Neural cell (in vitro differentiated cells): ENCODE results near the gene OSTC. TPM values are rescaled to one million over a fixed set of nuclear protein-coding genes. Genes with fewer than 3 reads are reported as not detected.

ENCODE experiments used
- H2AFZ ChIP-seq: fragments of 200-600, 300-800 bp; sonication (generic), shearing (Covaris generic); 2 replicates; pipeline ENCODE4 v1.6.0; 2014; ENCODE audit warnings: low read depth, mild to moderate bottlenecking, antibody characterized with exemption, low read length, moderate library complexity
- H3F3A ChIP-seq: fragments of 200-600 bp; shearing (Covaris generic); 2 replicates; pipeline ENCODE4 v1.6.1; 2016; ENCODE audit warnings: mild to moderate bottlenecking, moderate library complexity, mixed read lengths, antibody characterized with exemption, low read length; ENCODE audit not compliant: insufficient read depth, poor library complexity, severe bottlenecking
- H3K27ac ChIP-seq: fragments of 200-600, 300-800 bp; sonication (generic), shearing (Covaris generic); 2 replicates; pipeline ENCODE4 v1.5.1; 2014; ENCODE audit warnings: mild to moderate bottlenecking, low read length, moderate library complexity
- H3K27me3 ChIP-seq: fragments of 300-800, 200-600 bp; sonication (generic), shearing (Covaris generic); 2 replicates; pipeline ENCODE4 v1.6.0; 2014; ENCODE audit warnings: mild to moderate bottlenecking, low read depth, low read length, moderate library complexity; ENCODE audit not compliant: insufficient read depth
- H3K36me3 ChIP-seq: fragments of 300-800, 200-600 bp; sonication (generic), shearing (Covaris generic); 2 replicates; pipeline ENCODE4 v1.5.1; 2014; ENCODE audit warnings: mild to moderate bottlenecking, antibody characterized with exemption, low read length, moderate library complexity; ENCODE audit not compliant: insufficient read depth
- H3K4me2 ChIP-seq: fragments of 300-800, 200-600 bp; sonication (generic), shearing (Covaris generic); 2 replicates; pipeline ENCODE4 v1.6.0; 2014; ENCODE audit warnings: mild to moderate bottlenecking, low read length
- H3K4me3 ChIP-seq: fragments of 300-800, 200-600 bp; sonication (generic), shearing (Covaris generic); 2 replicates; pipeline ENCODE4 v1.5.1; 2014; ENCODE audit warnings: mild to moderate bottlenecking, low read length, moderate library complexity
- H3K79me2 ChIP-seq: fragments of 200-600 bp; shearing (Covaris generic); replicated peaks from 2 replicates; pipeline ENCODE4 v1.6.0; 2014; ENCODE audit warnings: mild to moderate bottlenecking, low read length, moderate library complexity; ENCODE audit not compliant: insufficient read depth
- H3K9ac ChIP-seq: fragments of 300-800, 200-600 bp; sonication (generic), shearing (Covaris generic); 2 replicates; pipeline ENCODE4 v1.6.1; 2016; ENCODE audit warnings: mild to moderate bottlenecking, low read length, mixed read lengths
- H3K9me2 ChIP-seq: fragments of 200-600 bp; shearing (Covaris generic); 2 replicates; pipeline ENCODE4 v1.6.1; 2016; ENCODE audit warnings: mild to moderate bottlenecking, low read length, mixed read lengths; ENCODE audit not compliant: insufficient read depth
- H3K9me3 ChIP-seq: fragments of 200-600, 300-800 bp; sonication (generic), shearing (Covaris generic); 2 replicates; pipeline ENCODE4 v1.6.1; 2016; ENCODE audit warnings: mild to moderate bottlenecking, mixed run types, low read length, moderate library complexity, mixed read lengths
- H4K20me1 ChIP-seq: fragments of 200-600 bp; shearing (Covaris generic); 2 replicates; pipeline ENCODE4 v1.6.1; 2016; ENCODE audit warnings: mild to moderate bottlenecking, mixed run types; ENCODE audit not compliant: insufficient read depth
- CTCF ChIP-seq: fragments of 450-650 bp; IDR thresholded peaks from 2 replicates; pipeline ENCODE4 v1.5.1; 2014; ENCODE audit warnings: antibody characterized with exemption, mild to moderate bottlenecking, moderate library complexity; ENCODE audit not compliant: poor library complexity, severe bottlenecking
- EP300 ChIP-seq: fragments of 450-650 bp; conservative IDR thresholded peaks from 2 replicates; pipeline ENCODE4 v1.6.1; 2014; ENCODE audit warnings: antibody characterized with exemption, mild to moderate bottlenecking, moderate library complexity; ENCODE audit not compliant: poor library complexity, severe bottlenecking
- EZH2 ChIP-seq: fragments of 200-600, 300-800 bp; shearing (Covaris generic), sonication (generic); IDR thresholded peaks from 2 replicates; pipeline ENCODE4 v1.6.1; 2014; ENCODE audit warnings: antibody characterized with exemption, low read length, borderline replicate concordance, mild to moderate bottlenecking; ENCODE audit not compliant: insufficient read depth, poor library complexity, severe bottlenecking
- MXI1 ChIP-seq: fragments of 450-650 bp; conservative IDR thresholded peaks from 2 replicates; pipeline ENCODE4 v1.6.1; 2014; ENCODE audit warnings: antibody characterized with exemption, mild to moderate bottlenecking; ENCODE audit not compliant: poor library complexity, severe bottlenecking
- POLR2AphosphoS5 ChIP-seq: IDR thresholded peaks from 2 replicates; pipeline ENCODE4 v1.6.1; 2012
- RAD21 ChIP-seq: fragments of 450-650 bp; conservative IDR thresholded peaks from 2 replicates; pipeline ENCODE4 v1.6.1; 2014; ENCODE audit warnings: antibody characterized with exemption, mild to moderate bottlenecking, moderate library complexity
- SMC3 ChIP-seq: fragments of 450-650 bp; conservative IDR thresholded peaks from 2 replicates; pipeline ENCODE4 v1.6.1; 2014; ENCODE audit warnings: antibody characterized with exemption, mild to moderate bottlenecking, moderate library complexity; ENCODE audit not compliant: poor library complexity
- TAF1 ChIP-seq: IDR thresholded peaks from 2 replicates; pipeline ENCODE4 v1.6.1; 2012; ENCODE audit warnings: low read depth
- polyA plus RNA-seq: library from polyadenylated mRNA; depleted of rRNA; stranded (reverse); fragments of >200 nt; gene quantifications from 2 replicates; pipeline ENCODE4 v1.2.3, GENCODE V29; 2014
- TF ChIP-seq, protein P1 (sequence below): IDR thresholded peaks from 2 replicates; pipeline ENCODE4 v1.6.1; 2012; ENCODE audit warnings: borderline replicate concordance

The OSTC gene
- polyA plus RNA-seq, 1 donor from 2014 or later = 128 TPM

GRCh38 chr4:108685036-108685686 is 34.8 kb downstream of the OSTC start:
- Histone ChIP-seq H3K4me3 (no peak overlapping the region), H3K9me3 (no peaks in the 10 kb centered on the region)

GRCh38 chr4:108690738-108691137 is 40.3 kb downstream of the OSTC start:
- no peak overlapping the region for H3K27ac ChIP-seq
- no peak overlapping the region for H3K4me2 ChIP-seq
- no peak overlapping the region for H3K4me3 ChIP-seq
- H4K20me1 ChIP-seq = no peaks in the 10 kb centered on the region
- TF ChIP-seq EZH2 (no peak), EP300 (no peak), CTCF (no peak), TAF1 (no peak), MXI1 (no peak), SMC3 (no peak)
- no peak overlapping the region for H3K9ac ChIP-seq
- H3K79me2 ChIP-seq = no peaks in the 10 kb centered on the region
- no peak overlapping the region for H2AFZ ChIP-seq
- H3K9me2 ChIP-seq = no peaks in the 10 kb centered on the region
- H3K27me3 ChIP-seq = no peaks in the 10 kb centered on the region
- no peaks in the 10 kb centered on the region for H3K36me3 ChIP-seq
- H3K9me3 ChIP-seq = no peaks in the 10 kb centered on the region
- H3F3A ChIP-seq = no peaks in the 10 kb centered on the region

More at GRCh38 chr4:108685036-108685686, 34.8 kb downstream of the OSTC start:
- no peak overlapping the region for H3K4me2 ChIP-seq
- H3K79me2 ChIP-seq = no peaks in the 10 kb centered on the region
- no peaks in the 10 kb centered on the region for H3K27me3 ChIP-seq
- no peaks in the 10 kb centered on the region for H3K36me3 ChIP-seq
- no peak for TF ChIP-seq CTCF
- TF ChIP-seq MXI1 = no peak
- no peak for TF ChIP-seq TAF1
- no peak for TF ChIP-seq SMC3
- no peak for TF ChIP-seq EZH2
- TF ChIP-seq POLR2AphosphoS5 = no peak
- no peaks in the 10 kb centered on the region for H4K20me1 ChIP-seq
- H3K27ac ChIP-seq = no peak overlapping the region
- H2AFZ ChIP-seq = no peak overlapping the region
- H3K9me2 ChIP-seq = no peaks in the 10 kb centered on the region
- no peaks in the 10 kb centered on the region for H3F3A ChIP-seq
- H3K9ac ChIP-seq = no peak overlapping the region

GRCh38 chr4:108693211-108693610 is 42.8 kb downstream of the OSTC start:
- Histone ChIP-seq H3K4me2 (no peak overlapping the region), H3K79me2 (no peaks in the 10 kb centered on the region), H3F3A (no peaks in the 10 kb centered on the region), H3K27ac (no peak overlapping the region), H3K9me2 (no peaks in the 10 kb centered on the region), H4K20me1 (no peaks in the 10 kb centered on the region), H3K36me3 (no peaks in the 10 kb centered on the region), H3K9me3 (no peaks in the 10 kb centered on the region), H2AFZ (no peak overlapping the region), H3K4me3 (no peak overlapping the region), H3K9ac (no peak overlapping the region), H3K27me3 (no peaks in the 10 kb centered on the region)
- TF ChIP-seq POLR2AphosphoS5 (no peak), CTCF (no peak), RAD21 (no peak)
- TF ChIP-seq, protein P1, sequence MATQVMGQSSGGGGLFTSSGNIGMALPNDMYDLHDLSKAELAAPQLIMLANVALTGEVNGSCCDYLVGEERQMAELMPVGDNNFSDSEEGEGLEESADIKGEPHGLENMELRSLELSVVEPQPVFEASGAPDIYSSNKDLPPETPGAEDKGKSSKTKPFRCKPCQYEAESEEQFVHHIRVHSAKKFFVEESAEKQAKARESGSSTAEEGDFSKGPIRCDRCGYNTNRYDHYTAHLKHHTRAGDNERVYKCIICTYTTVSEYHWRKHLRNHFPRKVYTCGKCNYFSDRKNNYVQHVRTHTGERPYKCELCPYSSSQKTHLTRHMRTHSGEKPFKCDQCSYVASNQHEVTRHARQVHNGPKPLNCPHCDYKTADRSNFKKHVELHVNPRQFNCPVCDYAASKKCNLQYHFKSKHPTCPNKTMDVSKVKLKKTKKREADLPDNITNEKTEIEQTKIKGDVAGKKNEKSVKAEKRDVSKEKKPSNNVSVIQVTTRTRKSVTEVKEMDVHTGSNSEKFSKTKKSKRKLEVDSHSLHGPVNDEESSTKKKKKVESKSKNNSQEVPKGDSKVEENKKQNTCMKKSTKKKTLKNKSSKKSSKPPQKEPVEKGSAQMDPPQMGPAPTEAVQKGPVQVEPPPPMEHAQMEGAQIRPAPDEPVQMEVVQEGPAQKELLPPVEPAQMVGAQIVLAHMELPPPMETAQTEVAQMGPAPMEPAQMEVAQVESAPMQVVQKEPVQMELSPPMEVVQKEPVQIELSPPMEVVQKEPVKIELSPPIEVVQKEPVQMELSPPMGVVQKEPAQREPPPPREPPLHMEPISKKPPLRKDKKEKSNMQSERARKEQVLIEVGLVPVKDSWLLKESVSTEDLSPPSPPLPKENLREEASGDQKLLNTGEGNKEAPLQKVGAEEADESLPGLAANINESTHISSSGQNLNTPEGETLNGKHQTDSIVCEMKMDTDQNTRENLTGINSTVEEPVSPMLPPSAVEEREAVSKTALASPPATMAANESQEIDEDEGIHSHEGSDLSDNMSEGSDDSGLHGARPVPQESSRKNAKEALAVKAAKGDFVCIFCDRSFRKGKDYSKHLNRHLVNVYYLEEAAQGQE = no peak
